Type B pancreatic cell (in vitro differentiated cells): ENCODE results near the gene SBNO2. TPM values are rescaled to one million over a fixed set of nuclear protein-coding genes. Genes with fewer than 3 reads are reported as not detected.

Source experiments
- DNase-seq: peaks from one replicate; pipeline ENCODE4 v3.0.0; 2021; ENCODE audit warnings: mixed read lengths; ENCODE audit not compliant: unreplicated experiment; ENCODE audit errors: extremely low spot score
- H3K27ac Mint-ChIP-seq: 2 replicates; pipeline ENCODE4 v1.8.0; 2021; ENCODE audit warnings: mild to moderate bottlenecking, mixed read lengths
- H3K27me3 Mint-ChIP-seq: 2 replicates; pipeline ENCODE4 v1.8.0; 2021; ENCODE audit warnings: mixed read lengths
- H3K36me3 Mint-ChIP-seq: 2 replicates; pipeline ENCODE4 v1.8.0; 2021; ENCODE audit warnings: mixed read lengths
- H3K4me1 Mint-ChIP-seq: one replicate; pipeline ENCODE4 v1.8.0; 2021; ENCODE audit warnings: mixed read lengths; ENCODE audit not compliant: unreplicated experiment
- H3K4me3 Mint-ChIP-seq: 2 replicates; pipeline ENCODE4 v1.8.0; 2021; ENCODE audit warnings: mild to moderate bottlenecking, mixed read lengths
- H3K9me3 Mint-ChIP-seq: 2 replicates; pipeline ENCODE4 v1.8.0; 2021; ENCODE audit warnings: mixed read lengths
- total RNA-seq: library from RNA; stranded (reverse); gene quantifications from 2 replicates; pipeline ENCODE4 v1.2.1, GENCODE V29; 2021; ENCODE audit warnings: low replicate concordance
- TF ChIP-seq, protein P1 (sequence below): fragments of 200-600 bp; sonication (generic); conservative IDR thresholded peaks from 2 replicates; pipeline ENCODE4 v1.5.0; 2021; ENCODE audit warnings: antibody characterized with exemption, mild to moderate bottlenecking

Gene SBNO2
- total RNA-seq, 1 donor from 2014 or later, result 45.5 TPM

DNA sequence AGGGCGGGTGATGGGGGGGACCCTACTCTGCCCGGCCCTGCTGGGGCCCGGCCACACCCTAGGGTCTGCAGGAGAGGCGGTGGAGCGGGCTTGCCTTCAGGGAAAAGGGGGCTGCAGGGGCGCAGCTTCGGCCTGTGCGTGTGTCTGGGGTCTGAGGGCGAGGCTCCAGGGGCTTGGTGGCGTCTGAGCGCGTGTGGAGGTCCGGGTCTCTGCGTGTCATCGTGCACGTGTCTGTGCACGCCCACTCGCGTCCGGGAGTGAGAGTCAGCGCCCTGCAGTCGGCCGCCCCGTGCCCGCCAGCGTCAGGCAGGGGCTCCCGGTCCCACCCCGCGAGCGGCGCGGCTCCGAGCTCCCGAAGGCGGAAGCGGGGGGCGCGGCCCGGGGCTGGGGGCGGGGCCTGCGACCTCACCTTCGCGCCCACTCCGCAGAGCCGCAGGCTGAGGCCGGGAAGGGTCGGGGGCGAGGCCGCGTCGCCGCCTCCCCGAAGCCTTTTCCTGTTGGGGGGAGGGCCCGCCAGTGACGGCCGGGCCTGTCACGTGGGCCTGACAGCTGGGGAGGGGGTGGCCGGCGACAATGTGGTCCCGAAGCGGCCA is 107.2 kb downstream of the SBNO2 start, which contains the start of gene ARHGAP45:
Gene ARHGAP45 (plus strand): TSS at position 420 of the 593 bp plus-strand sequence. CDS start 239 bp downstream, outside the sequence.
- TF ChIP-seq, protein P1, sequence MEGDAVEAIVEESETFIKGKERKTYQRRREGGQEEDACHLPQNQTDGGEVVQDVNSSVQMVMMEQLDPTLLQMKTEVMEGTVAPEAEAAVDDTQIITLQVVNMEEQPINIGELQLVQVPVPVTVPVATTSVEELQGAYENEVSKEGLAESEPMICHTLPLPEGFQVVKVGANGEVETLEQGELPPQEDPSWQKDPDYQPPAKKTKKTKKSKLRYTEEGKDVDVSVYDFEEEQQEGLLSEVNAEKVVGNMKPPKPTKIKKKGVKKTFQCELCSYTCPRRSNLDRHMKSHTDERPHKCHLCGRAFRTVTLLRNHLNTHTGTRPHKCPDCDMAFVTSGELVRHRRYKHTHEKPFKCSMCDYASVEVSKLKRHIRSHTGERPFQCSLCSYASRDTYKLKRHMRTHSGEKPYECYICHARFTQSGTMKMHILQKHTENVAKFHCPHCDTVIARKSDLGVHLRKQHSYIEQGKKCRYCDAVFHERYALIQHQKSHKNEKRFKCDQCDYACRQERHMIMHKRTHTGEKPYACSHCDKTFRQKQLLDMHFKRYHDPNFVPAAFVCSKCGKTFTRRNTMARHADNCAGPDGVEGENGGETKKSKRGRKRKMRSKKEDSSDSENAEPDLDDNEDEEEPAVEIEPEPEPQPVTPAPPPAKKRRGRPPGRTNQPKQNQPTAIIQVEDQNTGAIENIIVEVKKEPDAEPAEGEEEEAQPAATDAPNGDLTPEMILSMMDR, result no peak
- H3K36me3 Mint-ChIP-seq, result no peaks in the 10 kb centered on the region
- H3K9me3 Mint-ChIP-seq, result no peaks in the 10 kb centered on the region
- peaks cover 47% of the 10 kb centered on the region for H3K27me3 Mint-ChIP-seq
- peak within 1 kb of the TSS; percentile 59 for H3K4me3 Mint-ChIP-seq
- DNase-seq, result no peak
- H3K27ac Mint-ChIP-seq, result no peak within 1 kb of the TSS
- H3K4me1 Mint-ChIP-seq, result peaks cover 4% of the 10 kb centered on the region

DNA sequence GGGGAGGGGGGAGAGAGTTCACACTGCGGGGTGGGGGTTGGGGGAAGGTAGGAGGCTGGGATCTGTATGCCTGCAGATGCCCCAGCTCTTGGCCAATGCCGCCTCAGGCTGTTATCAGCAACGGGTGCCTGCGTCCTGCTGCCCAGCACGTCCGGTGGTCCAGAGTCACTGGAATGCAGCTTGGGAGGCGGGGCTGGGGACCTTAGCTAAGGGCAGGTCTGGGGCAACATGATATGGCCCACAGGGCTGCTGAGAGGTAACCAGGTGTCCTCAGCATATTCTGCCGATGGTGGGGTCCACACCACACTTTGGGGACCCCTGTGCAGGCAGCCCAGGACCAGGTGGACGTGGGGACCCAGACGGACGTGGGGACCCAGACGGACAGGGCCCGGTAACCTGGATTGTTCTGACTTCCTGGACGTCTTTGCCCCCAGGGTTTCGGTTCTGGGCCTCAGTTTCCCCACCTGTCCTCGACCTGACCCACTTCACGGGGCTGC is 107.8 kb downstream of the SBNO2 start:
- DNase-seq, result no peak
- TF ChIP-seq, protein P1, result no peak
- H3K9me3 Mint-ChIP-seq, result no peaks in the 10 kb centered on the region
- H3K4me3 Mint-ChIP-seq, result no peak overlapping the region
- H3K36me3 Mint-ChIP-seq, result no peaks in the 10 kb centered on the region
- no peak overlapping the region for H3K27ac Mint-ChIP-seq
- H3K27me3 Mint-ChIP-seq, result peaks cover 43% of the 10 kb centered on the region
- H3K4me1 Mint-ChIP-seq, result no peaks in the 10 kb centered on the region

- no peaks in the 10 kb centered on the region for H3K4me1 Mint-ChIP-seq
- TF ChIP-seq, protein P1, result no peak
- DNase-seq, result no peak
- H3K9me3 Mint-ChIP-seq, result no peaks in the 10 kb centered on the region
- no peak overlapping the region for H3K27ac Mint-ChIP-seq
- H3K4me3 Mint-ChIP-seq, result peak overlapping the region; percentile 61
- peaks cover 42% of the 10 kb centered on the region for H3K27me3 Mint-ChIP-seq
- no peaks in the 10 kb centered on the region for H3K36me3 Mint-ChIP-seq
Observed at GRCh38 chr19:1065606-1066109, 108.4 kb downstream of the SBNO2 start.

GRCh38 chr19:1064661-1065605 is 109.1 kb downstream of the SBNO2 start:
- no peaks in the 10 kb centered on the region for H3K9me3 Mint-ChIP-seq
- H3K27me3 Mint-ChIP-seq, result peaks cover 36% of the 10 kb centered on the region
- H3K4me3 Mint-ChIP-seq, result peak overlapping the region; percentile 61
- TF ChIP-seq, protein P1, result peak; percentile 84
- H3K4me1 Mint-ChIP-seq, result no peaks in the 10 kb centered on the region
- H3K27ac Mint-ChIP-seq, result no peak overlapping the region
- no peak for DNase-seq
- H3K36me3 Mint-ChIP-seq, result no peaks in the 10 kb centered on the region

DNA sequence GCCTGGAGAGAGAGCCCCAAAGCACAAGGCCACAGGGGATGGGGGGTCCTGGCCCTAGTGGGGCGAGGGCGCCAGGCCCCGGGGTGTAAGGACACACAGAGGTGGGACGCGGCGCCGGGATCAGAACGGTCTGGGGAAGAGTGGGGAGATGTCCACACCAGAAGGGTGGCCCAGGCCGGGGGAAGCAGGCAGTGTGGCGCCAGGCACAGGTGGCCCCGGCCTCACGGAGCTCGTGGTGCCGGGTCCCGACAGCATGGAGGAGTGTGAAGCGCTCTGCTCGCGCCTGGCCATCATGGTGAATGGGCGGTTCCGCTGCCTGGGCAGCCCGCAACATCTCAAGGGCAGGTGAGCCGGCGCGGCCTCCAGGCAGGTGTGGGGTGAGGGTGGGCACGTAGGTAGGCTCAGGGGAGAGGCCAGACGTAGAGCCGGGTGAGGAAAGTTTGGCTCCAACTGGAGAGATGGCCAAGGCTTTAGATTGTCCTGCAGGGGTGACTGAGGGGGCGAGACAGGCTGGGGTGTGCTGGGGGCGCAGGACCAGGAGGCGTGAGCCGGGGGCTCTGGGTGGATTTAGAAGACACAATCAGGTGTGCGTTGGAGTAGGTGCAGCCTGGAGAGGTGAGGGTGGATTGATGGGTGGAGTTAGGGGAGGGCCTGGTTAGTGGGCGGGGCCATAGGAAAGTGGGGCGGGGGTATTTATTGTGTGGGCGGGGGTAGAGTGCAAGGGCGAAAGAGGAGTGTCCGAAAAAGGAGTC is 110.0 kb downstream of the SBNO2 start:
- TF ChIP-seq, protein P1, result no peak
- no peak overlapping the region for H3K27ac Mint-ChIP-seq
- H3K27me3 Mint-ChIP-seq, result peaks cover 28% of the 10 kb centered on the region
- no peaks in the 10 kb centered on the region for H3K4me1 Mint-ChIP-seq
- no peak for DNase-seq
- H3K4me3 Mint-ChIP-seq, result peak overlapping the region; percentile 52
- H3K9me3 Mint-ChIP-seq, result no peaks in the 10 kb centered on the region
- no peaks in the 10 kb centered on the region for H3K36me3 Mint-ChIP-seq
